Activated T-cell treated with anti-CD3 and anti-CD28 coated beads, Interleukin-2, amount 50 U/mL, for 24 hours (primary cell): ENCODE results near the gene PEPD.

Experiments used
- DNase-seq: peaks from one replicate; pipeline ENCODE4 v3.0.0-alpha.2; 2020
- H3K27ac Mint-ChIP-seq: 2 replicates; pipeline ENCODE4 v1.8.0; 2020; ENCODE audit warnings: mild to moderate bottlenecking, mixed read lengths
- H3K27me3 Mint-ChIP-seq: 2 replicates; pipeline ENCODE4 v1.8.0; 2020; ENCODE audit warnings: mixed read lengths
- H3K36me3 Mint-ChIP-seq: 2 replicates; pipeline ENCODE4 v1.8.0; 2020; ENCODE audit warnings: low read depth, mixed read lengths
- H3K4me1 Mint-ChIP-seq: 2 replicates; pipeline ENCODE4 v1.8.0; 2020; ENCODE audit warnings: low read depth, mixed read lengths
- H3K4me3 Mint-ChIP-seq: 2 replicates; pipeline ENCODE4 v1.8.0; 2020; ENCODE audit warnings: mild to moderate bottlenecking, moderate library complexity, mixed read lengths
- H3K9me3 Mint-ChIP-seq: 2 replicates; pipeline ENCODE4 v1.8.0; 2020; ENCODE audit warnings: mixed read lengths

The PEPD gene

GRCh38 chr19:33403221-33403972 lies 118.2 kb downstream of the PEPD start:
- H3K4me1 Mint-ChIP-seq = no peaks in the 10 kb centered on the region
- DNase-seq = no peak
- H3K9me3 Mint-ChIP-seq = no peaks in the 10 kb centered on the region
- H3K27me3 Mint-ChIP-seq = no peaks in the 10 kb centered on the region
- peaks cover 6% of the 10 kb centered on the region for H3K36me3 Mint-ChIP-seq
- H3K4me3 Mint-ChIP-seq = no peak overlapping the region
- H3K27ac Mint-ChIP-seq = no peak overlapping the region

GRCh38 chr19:33402421-33403220 lies 119.0 kb downstream of the PEPD start:
- Mint-ChIP-seq H3K4me3 (no peak overlapping the region), H3K9me3 (no peaks in the 10 kb centered on the region), H3K36me3 (peaks cover 9% of the 10 kb centered on the region), H3K27me3 (no peaks in the 10 kb centered on the region), H3K27ac (no peak overlapping the region), H3K4me1 (no peaks in the 10 kb centered on the region)
- DNase-seq = no peak

- Mint-ChIP-seq H3K27ac (no peak overlapping the region), H3K4me3 (no peak overlapping the region), H3K36me3 (peaks cover 9% of the 10 kb centered on the region), H3K27me3 (no peaks in the 10 kb centered on the region), H3K9me3 (no peaks in the 10 kb centered on the region), H3K4me1 (no peaks in the 10 kb centered on the region)
- DNase-seq = no peak
Measured at GRCh38 chr19:33401683-33402420, 119.7 kb downstream of the PEPD start.

- DNase-seq = no peak
- no peaks in the 10 kb centered on the region for H3K27me3 Mint-ChIP-seq
- H3K9me3 Mint-ChIP-seq = no peaks in the 10 kb centered on the region
- H3K4me1 Mint-ChIP-seq = no peaks in the 10 kb centered on the region
- no peak overlapping the region for H3K4me3 Mint-ChIP-seq
- peaks cover 6% of the 10 kb centered on the region for H3K36me3 Mint-ChIP-seq
- H3K27ac Mint-ChIP-seq = no peak overlapping the region
Measured at GRCh38 chr19:33400856-33401682, 120.5 kb downstream of the PEPD start.

- no peak overlapping the region for H3K27ac Mint-ChIP-seq
- H3K4me1 Mint-ChIP-seq = no peaks in the 10 kb centered on the region
Measured at GRCh38 chr19:33399745-33400681, 121.6 kb downstream of the PEPD start.

GRCh38 chr19:33399081-33399744 lies 122.4 kb downstream of the PEPD start:
- no peak for DNase-seq
- Mint-ChIP-seq H3K27me3 (no peaks in the 10 kb centered on the region), H3K27ac (no peak overlapping the region), H3K9me3 (no peaks in the 10 kb centered on the region), H3K4me1 (no peaks in the 10 kb centered on the region), H3K4me3 (no peak overlapping the region), H3K36me3 (peaks cover 3% of the 10 kb centered on the region)

More at GRCh38 chr19:33399745-33400681, 121.6 kb downstream of the PEPD start:
- H3K36me3 Mint-ChIP-seq = peaks cover 3% of the 10 kb centered on the region
- H3K4me3 Mint-ChIP-seq = no peak overlapping the region
- no peaks in the 10 kb centered on the region for H3K9me3 Mint-ChIP-seq
- H3K27me3 Mint-ChIP-seq = no peaks in the 10 kb centered on the region
- DNase-seq = no peak

GRCh38 chr19:33398361-33399060 lies 123.1 kb downstream of the PEPD start:
- Mint-ChIP-seq H3K4me3 (no peak overlapping the region), H3K27me3 (no peaks in the 10 kb centered on the region), H3K27ac (no peak overlapping the region), H3K36me3 (peaks cover 3% of the 10 kb centered on the region), H3K9me3 (no peaks in the 10 kb centered on the region), H3K4me1 (no peaks in the 10 kb centered on the region)
- DNase-seq = no peak

- Mint-ChIP-seq H3K27ac (no peak overlapping the region), H3K4me1 (no peaks in the 10 kb centered on the region), H3K9me3 (no peaks in the 10 kb centered on the region), H3K4me3 (no peak overlapping the region), H3K36me3 (peaks cover 3% of the 10 kb centered on the region), H3K27me3 (no peaks in the 10 kb centered on the region)
- no peak for DNase-seq
Measured at GRCh38 chr19:33397536-33398360, 123.8 kb downstream of the PEPD start.

GRCh38 chr19:33396701-33397535 lies 124.7 kb downstream of the PEPD start:
- Mint-ChIP-seq H3K4me3 (no peak overlapping the region), H3K27ac (no peak overlapping the region)

GRCh38 chr19:33395561-33396550 lies 125.7 kb downstream of the PEPD start:
- H3K27ac Mint-ChIP-seq = no peak overlapping the region
- peaks cover 3% of the 10 kb centered on the region for H3K36me3 Mint-ChIP-seq
- H3K9me3 Mint-ChIP-seq = no peaks in the 10 kb centered on the region
- no peaks in the 10 kb centered on the region for H3K27me3 Mint-ChIP-seq
- no peak for DNase-seq
- H3K4me1 Mint-ChIP-seq = no peaks in the 10 kb centered on the region
- H3K4me3 Mint-ChIP-seq = no peak overlapping the region

More at GRCh38 chr19:33396701-33397535, 124.7 kb downstream of the PEPD start:
- H3K27me3 Mint-ChIP-seq = no peaks in the 10 kb centered on the region
- peaks cover 3% of the 10 kb centered on the region for H3K36me3 Mint-ChIP-seq
- no peak for DNase-seq
- H3K4me1 Mint-ChIP-seq = no peaks in the 10 kb centered on the region
- no peaks in the 10 kb centered on the region for H3K9me3 Mint-ChIP-seq
